ENCODE results near the gene SAXO2.
"Not testable (repeated sequence)": the region's sequence is repeated elsewhere in the genome, so short reads cannot be mapped to it uniquely, and the experiment has no call there.

DNA sequence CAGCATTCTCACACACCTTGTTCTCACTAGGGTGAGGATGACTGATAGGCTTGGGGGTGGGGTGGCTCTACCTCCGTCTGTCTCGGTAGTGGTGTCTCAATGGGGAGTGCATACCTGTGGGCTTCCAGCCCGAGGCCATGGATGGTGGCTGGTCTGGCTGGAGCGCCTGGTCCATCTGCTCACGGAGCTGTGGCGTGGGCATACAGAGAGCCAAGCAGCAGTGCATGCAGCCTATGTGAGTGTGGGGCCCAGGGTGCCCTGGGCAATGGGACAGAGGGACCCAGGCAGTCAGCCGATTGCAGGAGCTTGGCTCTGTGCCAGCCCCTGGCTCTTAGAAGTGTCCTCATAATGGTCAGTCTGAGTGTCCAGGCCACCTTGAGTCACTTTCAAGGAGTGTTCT lies 54.9 kb downstream of the SAXO2 start:
- TF ChIP-seq, protein P1, sequence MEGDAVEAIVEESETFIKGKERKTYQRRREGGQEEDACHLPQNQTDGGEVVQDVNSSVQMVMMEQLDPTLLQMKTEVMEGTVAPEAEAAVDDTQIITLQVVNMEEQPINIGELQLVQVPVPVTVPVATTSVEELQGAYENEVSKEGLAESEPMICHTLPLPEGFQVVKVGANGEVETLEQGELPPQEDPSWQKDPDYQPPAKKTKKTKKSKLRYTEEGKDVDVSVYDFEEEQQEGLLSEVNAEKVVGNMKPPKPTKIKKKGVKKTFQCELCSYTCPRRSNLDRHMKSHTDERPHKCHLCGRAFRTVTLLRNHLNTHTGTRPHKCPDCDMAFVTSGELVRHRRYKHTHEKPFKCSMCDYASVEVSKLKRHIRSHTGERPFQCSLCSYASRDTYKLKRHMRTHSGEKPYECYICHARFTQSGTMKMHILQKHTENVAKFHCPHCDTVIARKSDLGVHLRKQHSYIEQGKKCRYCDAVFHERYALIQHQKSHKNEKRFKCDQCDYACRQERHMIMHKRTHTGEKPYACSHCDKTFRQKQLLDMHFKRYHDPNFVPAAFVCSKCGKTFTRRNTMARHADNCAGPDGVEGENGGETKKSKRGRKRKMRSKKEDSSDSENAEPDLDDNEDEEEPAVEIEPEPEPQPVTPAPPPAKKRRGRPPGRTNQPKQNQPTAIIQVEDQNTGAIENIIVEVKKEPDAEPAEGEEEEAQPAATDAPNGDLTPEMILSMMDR (IDR thresholded peaks at IDR 0.05): not testable (repeated sequence)
- not testable (repeated sequence) for TF ChIP-seq POLR2A (IDR thresholded peaks at IDR 0.05)
